Measurements from ENCODE around the gene ZMYM2. TPM values are rescaled to one million over a fixed set of nuclear protein-coding genes. Genes with fewer than 3 reads are reported as not detected.

The ZMYM2 gene
- total and polyA plus RNA-seq, 2 experiments from 2014 or later: 87.9 to 159 TPM

- TF ChIP-seq ETS1 (IDR thresholded peaks at IDR 0.05): no peak
- no peak for TF ChIP-seq STAT1 (IDR thresholded peaks at IDR 0.05; ENCODE audit: unreplicated experiment)
- TF ChIP-seq CTCF (conservative IDR thresholded peaks at IDR 0.05; ENCODE audit: low read depth in 2 of 2): no peak
- no peak for TF ChIP-seq EZH2phosphoT487 (IDR thresholded peaks at IDR 0.05; ENCODE audit: unreplicated experiment)
- TF ChIP-seq REST (IDR thresholded peaks at IDR 0.05; ENCODE audit: unreplicated experiment): no peak
- no peak for TF ChIP-seq EZH2 (IDR thresholded peaks at IDR 0.05; ENCODE audit: low read depth, unreplicated experiment)
These were observed 94.5 kb downstream of the ZMYM2 start (continued) for GRCh38 chr13:20053016-20053415.

GRCh38 chr13:20053891-20054290 lies 95.4 kb downstream of the ZMYM2 start:
- H4K20me1 ChIP-seq (replicated peaks; ENCODE audit: insufficient read depth): no peaks in the 10 kb centered on the region; the same call in 1 of the 2 replicates
- Mint-ChIP-seq H3K4me3 (no peak overlapping the region), H3K4me1 (peaks cover 42% of the 10 kb centered on the region), H3K9me3 (no peaks in the 10 kb centered on the region), H3K36me3 (ENCODE audit: low read depth) (peaks cover 45% of the 10 kb centered on the region), H3K27ac (no peak overlapping the region), H3K27me3 (ENCODE audit: insufficient read depth, low read depth, poor library complexity) (no peaks in the 10 kb centered on the region)
- H3K27ac ChIP-seq (ENCODE audit: low read depth): peak overlapping the region; percentile 4; the same call in 1 of the 2 replicates
- 0 out of 2 replicates have a peak overlapping the region, but pooled peaks have one; percentile 6 for H3K4me2 ChIP-seq
- peaks cover 30% of the 10 kb centered on the region for H3K4me1 ChIP-seq (ENCODE audit: insufficient read depth)
- H3K36me3 ChIP-seq (ENCODE audit: insufficient read depth): peaks cover 5% of the 10 kb centered on the region; the same call in 1 of the 2 replicates
- H3K79me2 ChIP-seq (replicated peaks; ENCODE audit: insufficient read depth): peaks cover 17% of the 10 kb centered on the region
- DNase-seq (ENCODE audit: low spot score) (no peak), ATAC-seq (no peak)
- no peaks in the 10 kb centered on the region for H3F3A ChIP-seq (replicated peaks; ENCODE audit: low read depth)
- no peak overlapping the region for H2AFZ ChIP-seq
- no peaks in the 10 kb centered on the region for H3K27me3 ChIP-seq (ENCODE audit: insufficient read depth)
- no peaks in the 10 kb centered on the region for H3K9me2 ChIP-seq (ENCODE audit: insufficient read depth)
- H3K4me3 ChIP-seq: no peak overlapping the region
- TF ChIP-seq CREB1 (CRISPR knock-in tag; IDR thresholded peaks at IDR 0.05; ENCODE audit: low read depth) (no peak), ZNF114 (CRISPR knock-in tag; IDR thresholded peaks at IDR 0.05) (no peak), EZH2phosphoT487 (IDR thresholded peaks at IDR 0.05; ENCODE audit: unreplicated experiment) (no peak), NANOG (IDR thresholded peaks at IDR 0.05; ENCODE audit: borderline replicate concordance) (no peak), ETS1 (IDR thresholded peaks at IDR 0.05) (no peak), ZNF331 (CRISPR knock-in tag; IDR thresholded peaks at IDR 0.05; ENCODE audit: low read depth) (no peak), CTCF (conservative IDR thresholded peaks at IDR 0.05; ENCODE audit: low read depth in 2 of 2) (no peak), REST (IDR thresholded peaks at IDR 0.05; ENCODE audit: unreplicated experiment) (no peak), STAT1 (IDR thresholded peaks at IDR 0.05; ENCODE audit: unreplicated experiment) (no peak)

Measured in GM23338 (cell line).